ENCODE measurements around the gene VTA1.

DNA sequence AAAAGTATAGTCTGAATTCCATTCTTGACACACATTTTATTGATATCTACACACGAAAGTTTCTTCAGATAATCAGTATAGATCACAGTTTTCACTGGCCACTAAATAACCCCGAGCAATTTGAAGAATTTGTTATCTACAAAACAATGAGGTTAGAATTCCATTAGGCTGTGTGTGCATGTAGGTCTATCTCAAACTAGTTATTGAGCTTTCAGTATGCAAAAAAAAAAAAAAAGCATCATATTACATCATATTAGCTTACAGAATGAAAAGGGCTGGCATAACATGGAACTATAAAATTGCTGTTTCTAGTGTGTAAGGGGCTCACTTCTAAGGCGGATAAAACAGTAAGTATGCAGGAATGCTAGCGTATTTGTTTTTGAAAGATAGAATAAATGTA, 95.2 kb downstream of the VTA1 start:
- TF ChIP-seq, protein P1, sequence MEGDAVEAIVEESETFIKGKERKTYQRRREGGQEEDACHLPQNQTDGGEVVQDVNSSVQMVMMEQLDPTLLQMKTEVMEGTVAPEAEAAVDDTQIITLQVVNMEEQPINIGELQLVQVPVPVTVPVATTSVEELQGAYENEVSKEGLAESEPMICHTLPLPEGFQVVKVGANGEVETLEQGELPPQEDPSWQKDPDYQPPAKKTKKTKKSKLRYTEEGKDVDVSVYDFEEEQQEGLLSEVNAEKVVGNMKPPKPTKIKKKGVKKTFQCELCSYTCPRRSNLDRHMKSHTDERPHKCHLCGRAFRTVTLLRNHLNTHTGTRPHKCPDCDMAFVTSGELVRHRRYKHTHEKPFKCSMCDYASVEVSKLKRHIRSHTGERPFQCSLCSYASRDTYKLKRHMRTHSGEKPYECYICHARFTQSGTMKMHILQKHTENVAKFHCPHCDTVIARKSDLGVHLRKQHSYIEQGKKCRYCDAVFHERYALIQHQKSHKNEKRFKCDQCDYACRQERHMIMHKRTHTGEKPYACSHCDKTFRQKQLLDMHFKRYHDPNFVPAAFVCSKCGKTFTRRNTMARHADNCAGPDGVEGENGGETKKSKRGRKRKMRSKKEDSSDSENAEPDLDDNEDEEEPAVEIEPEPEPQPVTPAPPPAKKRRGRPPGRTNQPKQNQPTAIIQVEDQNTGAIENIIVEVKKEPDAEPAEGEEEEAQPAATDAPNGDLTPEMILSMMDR (IDR thresholded peaks at IDR 0.05): no peak
- TF ChIP-seq POLR2A (IDR thresholded peaks at IDR 0.05): no peak
- TF ChIP-seq POLR2AphosphoS5 (IDR thresholded peaks at IDR 0.05): no peak
